K562 (cell line): ENCODE data around the gene SULT1A1. TPM values are rescaled to one million over a fixed set of nuclear protein-coding genes. Genes with fewer than 3 reads are reported as not detected.
A peak's percentile ranks its signal among the peaks of the same experiment; 100 is the strongest.

Experiments used
- EP300 ChIP-seq: IDR thresholded peaks from 2 replicates; pipeline ENCODE4 v1.6.1; 2012; ENCODE audit warnings: low read length, improper control_type of control experiment
- ETV1 ChIP-seq: fragments of 450-650 bp; conservative IDR thresholded peaks from 2 replicates; pipeline ENCODE4 v1.6.1; 2016; ENCODE audit warnings: missing genetic modification characterization, control low read depth, low read depth, missing compliant biosample characterization
- HCFC1 ChIP-seq: IDR thresholded peaks from 2 replicates; pipeline ENCODE4 v1.6.1; 2012; ENCODE audit warnings: low read depth, low read length, improper control_type of control experiment
- MEF2A ChIP-seq: IDR thresholded peaks from 2 replicates; pipeline ENCODE4 v1.6.1; 2011; ENCODE audit warnings: low read depth, mild to moderate bottlenecking, low read length, moderate library complexity; ENCODE audit not compliant: control insufficient read depth
- MTA1 ChIP-seq: fragments of 450-650 bp; IDR thresholded peaks from 2 replicates; pipeline ENCODE4 v1.6.1; 2017; ENCODE audit warnings: borderline replicate concordance
- PHF8 ChIP-seq: fragments of 200-600 bp; sonication (generic); IDR thresholded peaks from 2 replicates; pipeline ENCODE4 v1.6.1; 2012; ENCODE audit warnings: mixed run types, mild to moderate bottlenecking, inconsistent platforms, low read length, moderate library complexity, borderline replicate concordance
- POLR2G ChIP-seq: fragments of 200-400 bp; formaldehyde crosslinking; IDR thresholded peaks from 2 replicates; pipeline ENCODE4 v1.6.1; 2017; ENCODE audit warnings: low read depth, mild to moderate bottlenecking, antibody characterized with exemption, low read length, moderate library complexity
- RBM14 ChIP-seq: fragments of 200-400 bp; formaldehyde crosslinking; IDR thresholded peaks from 2 replicates; pipeline ENCODE4 v1.6.1; 2018; ENCODE audit warnings: low read depth, mild to moderate bottlenecking, low read length, moderate library complexity, borderline replicate concordance; ENCODE audit not compliant: insufficient read depth
- RUNX1 ChIP-seq: sonication (generic); IDR thresholded peaks from 2 replicates; pipeline ENCODE4 v1.6.1; 2016; ENCODE audit warnings: antibody characterized with exemption, low read depth
- SRSF1 ChIP-seq: fragments of 200-400 bp; formaldehyde crosslinking; IDR thresholded peaks from 2 replicates; pipeline ENCODE4 v1.6.1; 2017; ENCODE audit warnings: mild to moderate bottlenecking, low read depth, low read length, moderate library complexity
- polyA plus RNA-seq, 8 experiments: library from polyadenylated mRNA; depleted of rRNA in 4 of 8; stranded (reverse) in 5 of 8; unstranded in 3 of 8; fragments of >200 nt; fragmentation: Nextera tagmentation in 2 of 8; fragmentation: Illumina TruSeq in 1 of 8; extraction: Ambion mirVana in 2 of 8; extraction: Trizol in 1 of 8; gene quantifications; 2 replicates each; pipeline versions ENCODE4 v1.2.1 to v1.2.3, GENCODE V29; 2011 to 2014; ENCODE audit warnings: inconsistent platforms in 1 of 8, missing spikeins in 1 of 8
- total RNA-seq, 7 experiments: library from RNA; depleted of rRNA in 6 of 7; stranded (reverse); fragments of >200 nt in 6 of 7; fragmentation: Illumina TruSeq in 2 of 7; extraction: Trizol in 2 of 7; gene quantifications; 2 replicates each; pipeline versions ENCODE4 v1.2.1 to v1.2.3, GENCODE V29; 2011 to 2021; ENCODE audit warnings: low replicate concordance in 1 of 7
- TF ChIP-seq, protein P1 (sequence below), 2 experiments: fragments of 450-650 bp; IDR thresholded peaks; 2 replicates each; pipeline ENCODE4 v1.6.1; 2018; ENCODE audit warnings: mild to moderate bottlenecking in 2 of 2, low read depth in 1 of 2; ENCODE audit not compliant: partially characterized antibody in 2 of 2
- TF ChIP-seq, protein P2 (sequence below), 2 experiments: fragments of 450-650 bp in 1 of 2; sonication (generic) in 1 of 2; formaldehyde crosslinking in 1 of 2; IDR thresholded peaks; 2 replicates each; pipeline versions ENCODE4 v1.7.1 to v1.9.0; 2016 to 2022; ENCODE audit warnings: inconsistent platforms in 1 of 2, mild to moderate bottlenecking in 1 of 2, missing genetic modification reagents in 1 of 2

The SULT1A1 gene
- total and polyA plus RNA-seq, 9 of the 15 experiments (the other 6 are each of a cell fraction or from before 2014, with no cell fraction given): 3.4 to 30.1 (median 16.6) TPM

DNA sequence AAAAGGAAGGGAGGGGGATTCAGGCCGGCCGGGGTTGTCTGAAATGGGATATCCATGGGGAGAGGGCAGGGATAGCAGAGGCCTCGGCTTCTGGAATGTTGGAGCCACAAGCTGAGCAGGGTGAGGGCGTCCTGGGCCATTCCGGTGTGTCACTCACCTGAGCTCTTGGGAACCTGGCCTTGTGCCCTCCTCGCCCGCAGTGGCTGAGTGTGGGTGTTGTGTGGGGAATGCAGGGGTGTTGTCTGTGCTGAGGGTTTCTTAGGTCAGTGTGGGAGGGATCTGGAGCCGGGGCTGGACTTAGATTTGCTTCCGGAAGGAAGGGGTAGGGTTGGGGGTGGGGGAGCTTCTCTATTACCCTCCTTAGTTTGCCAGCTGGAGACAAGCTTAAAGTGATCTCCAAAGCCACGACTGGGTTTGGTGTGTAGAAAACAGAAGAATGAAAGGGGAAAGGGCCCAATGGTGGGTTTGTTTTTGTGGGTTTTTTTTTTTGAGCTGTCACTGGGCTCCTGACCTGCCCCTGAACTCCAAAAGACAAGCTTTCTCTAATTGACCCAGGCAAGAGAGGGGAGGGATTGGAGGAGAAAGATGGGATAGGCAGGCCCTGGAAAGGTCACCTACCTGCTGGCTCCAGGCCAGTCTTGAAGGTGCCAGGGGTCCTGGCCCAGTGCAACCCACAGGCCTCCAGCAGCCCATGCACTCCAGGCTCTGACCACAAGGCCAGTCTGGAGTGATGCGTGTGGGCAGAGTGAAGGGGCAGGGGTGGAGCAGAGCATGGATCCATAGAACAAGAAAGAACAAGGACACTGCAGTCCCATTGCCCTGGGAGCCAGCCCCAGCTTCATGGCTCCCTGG, 12.8 kb downstream of the SULT1A1 start, which contains the start of gene SULT1A2 (continued):
- TF ChIP-seq HCFC1 (0 out of 2 replicates have a peak, but pooled peaks have one; percentile 8), ETV1 (tag) (peak; percentile 49), PHF8 (peak; percentile 54; the same call in 1 of the 2 replicates), MTA1 (no peak), POLR2G (peak; percentile 66), EP300 (0 out of 2 replicates have a peak, but pooled peaks have one; percentile 12), RBM14 (no peak), RUNX1 (no peak), MEF2A (no peak), SRSF1 (no peak)
- TF ChIP-seq, protein P1, sequence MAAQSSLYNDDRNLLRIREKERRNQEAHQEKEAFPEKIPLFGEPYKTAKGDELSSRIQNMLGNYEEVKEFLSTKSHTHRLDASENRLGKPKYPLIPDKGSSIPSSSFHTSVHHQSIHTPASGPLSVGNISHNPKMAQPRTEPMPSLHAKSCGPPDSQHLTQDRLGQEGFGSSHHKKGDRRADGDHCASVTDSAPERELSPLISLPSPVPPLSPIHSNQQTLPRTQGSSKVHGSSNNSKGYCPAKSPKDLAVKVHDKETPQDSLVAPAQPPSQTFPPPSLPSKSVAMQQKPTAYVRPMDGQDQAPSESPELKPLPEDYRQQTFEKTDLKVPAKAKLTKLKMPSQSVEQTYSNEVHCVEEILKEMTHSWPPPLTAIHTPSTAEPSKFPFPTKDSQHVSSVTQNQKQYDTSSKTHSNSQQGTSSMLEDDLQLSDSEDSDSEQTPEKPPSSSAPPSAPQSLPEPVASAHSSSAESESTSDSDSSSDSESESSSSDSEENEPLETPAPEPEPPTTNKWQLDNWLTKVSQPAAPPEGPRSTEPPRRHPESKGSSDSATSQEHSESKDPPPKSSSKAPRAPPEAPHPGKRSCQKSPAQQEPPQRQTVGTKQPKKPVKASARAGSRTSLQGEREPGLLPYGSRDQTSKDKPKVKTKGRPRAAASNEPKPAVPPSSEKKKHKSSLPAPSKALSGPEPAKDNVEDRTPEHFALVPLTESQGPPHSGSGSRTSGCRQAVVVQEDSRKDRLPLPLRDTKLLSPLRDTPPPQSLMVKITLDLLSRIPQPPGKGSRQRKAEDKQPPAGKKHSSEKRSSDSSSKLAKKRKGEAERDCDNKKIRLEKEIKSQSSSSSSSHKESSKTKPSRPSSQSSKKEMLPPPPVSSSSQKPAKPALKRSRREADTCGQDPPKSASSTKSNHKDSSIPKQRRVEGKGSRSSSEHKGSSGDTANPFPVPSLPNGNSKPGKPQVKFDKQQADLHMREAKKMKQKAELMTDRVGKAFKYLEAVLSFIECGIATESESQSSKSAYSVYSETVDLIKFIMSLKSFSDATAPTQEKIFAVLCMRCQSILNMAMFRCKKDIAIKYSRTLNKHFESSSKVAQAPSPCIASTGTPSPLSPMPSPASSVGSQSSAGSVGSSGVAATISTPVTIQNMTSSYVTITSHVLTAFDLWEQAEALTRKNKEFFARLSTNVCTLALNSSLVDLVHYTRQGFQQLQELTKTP (IDR thresholded peaks at IDR 0.05; ENCODE audit: low read depth in 1 of 2, partially characterized antibody in 2 of 2): peak in 1 of 2 experiments; percentile 22
- TF ChIP-seq, protein P2, sequence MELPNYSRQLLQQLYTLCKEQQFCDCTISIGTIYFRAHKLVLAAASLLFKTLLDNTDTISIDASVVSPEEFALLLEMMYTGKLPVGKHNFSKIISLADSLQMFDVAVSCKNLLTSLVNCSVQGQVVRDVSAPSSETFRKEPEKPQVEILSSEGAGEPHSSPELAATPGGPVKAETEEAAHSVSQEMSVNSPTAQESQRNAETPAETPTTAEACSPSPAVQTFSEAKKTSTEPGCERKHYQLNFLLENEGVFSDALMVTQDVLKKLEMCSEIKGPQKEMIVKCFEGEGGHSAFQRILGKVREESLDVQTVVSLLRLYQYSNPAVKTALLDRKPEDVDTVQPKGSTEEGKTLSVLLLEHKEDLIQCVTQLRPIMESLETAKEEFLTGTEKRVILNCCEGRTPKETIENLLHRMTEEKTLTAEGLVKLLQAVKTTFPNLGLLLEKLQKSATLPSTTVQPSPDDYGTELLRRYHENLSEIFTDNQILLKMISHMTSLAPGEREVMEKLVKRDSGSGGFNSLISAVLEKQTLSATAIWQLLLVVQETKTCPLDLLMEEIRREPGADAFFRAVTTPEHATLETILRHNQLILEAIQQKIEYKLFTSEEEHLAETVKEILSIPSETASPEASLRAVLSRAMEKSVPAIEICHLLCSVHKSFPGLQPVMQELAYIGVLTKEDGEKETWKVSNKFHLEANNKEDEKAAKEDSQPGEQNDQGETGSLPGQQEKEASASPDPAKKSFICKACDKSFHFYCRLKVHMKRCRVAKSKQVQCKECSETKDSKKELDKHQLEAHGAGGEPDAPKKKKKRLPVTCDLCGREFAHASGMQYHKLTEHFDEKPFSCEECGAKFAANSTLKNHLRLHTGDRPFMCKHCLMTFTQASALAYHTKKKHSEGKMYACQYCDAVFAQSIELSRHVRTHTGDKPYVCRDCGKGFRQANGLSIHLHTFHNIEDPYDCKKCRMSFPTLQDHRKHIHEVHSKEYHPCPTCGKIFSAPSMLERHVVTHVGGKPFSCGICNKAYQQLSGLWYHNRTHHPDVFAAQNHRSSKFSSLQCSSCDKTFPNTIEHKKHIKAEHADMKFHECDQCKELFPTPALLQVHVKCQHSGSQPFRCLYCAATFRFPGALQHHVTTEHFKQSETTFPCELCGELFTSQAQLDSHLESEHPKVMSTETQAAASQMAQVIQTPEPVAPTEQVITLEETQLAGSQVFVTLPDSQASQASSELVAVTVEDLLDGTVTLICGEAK (IDR thresholded peaks at IDR 0.05): 0 out of 2 replicates have a peak, but pooled peaks have one; percentile 11
- TF ChIP-seq, protein P2 (CRISPR knock-in tag; IDR thresholded peaks at IDR 0.05): no peak
